ENCODE data around the gene RNF113A.
"Not testable (repeated sequence)": the region's sequence is repeated elsewhere in the genome, so short reads cannot be mapped to it uniquely, and the experiment has no call there.

Gene RNF113A

GRCh38 chrX:119828446-119828845 is 43.1 kb downstream of the RNF113A start:
- DNase-seq, result no peak

- DNase-seq, result no peak
These were observed 45.1 kb downstream of the RNF113A start for GRCh38 chrX:119826399-119826959.

- not testable (repeated sequence) for DNase-seq
These were observed 47.3 kb downstream of the RNF113A start for GRCh38 chrX:119824221-119824620.

- peak; percentile 76 for DNase-seq
These were observed 49.8 kb downstream of the RNF113A start for GRCh38 chrX:119821703-119822102.
